Smooth muscle cell (in vitro differentiated cells): ENCODE measurements around the gene PNKD. TPM values are rescaled to one million over a fixed set of nuclear protein-coding genes. Genes with fewer than 3 reads are reported as not detected.

Experiments used
- DNase-seq: peaks from one replicate; lab custom pipeline; 2025; ENCODE audit not compliant: unreplicated experiment; lab: John Stamatoyannopoulos, UW
- H2AFZ ChIP-seq: fragments of 200-600 bp; sonication (generic); 2 replicates; pipeline ENCODE4 v1.6.0; 2016; ENCODE audit warnings: antibody characterized with exemption, low read depth, mild to moderate bottlenecking
- H3F3A ChIP-seq: fragments of 200-600 bp; sonication (generic); 2 replicates; pipeline ENCODE4 v1.6.0; 2017; ENCODE audit warnings: antibody characterized with exemption, low read depth
- H3K27ac ChIP-seq: fragments of 200-600 bp; sonication (generic); 2 replicates; pipeline ENCODE4 v1.5.1; 2016; ENCODE audit warnings: low read depth, mild to moderate bottlenecking
- H3K27me3 ChIP-seq: fragments of 200-600 bp; sonication (generic); 2 replicates; pipeline ENCODE4 v1.6.1; 2016; ENCODE audit warnings: low read depth, mild to moderate bottlenecking
- H3K36me3 ChIP-seq: fragments of 200-600 bp; sonication (generic); 2 replicates; pipeline ENCODE4 v1.5.1; 2016; ENCODE audit warnings: low read depth
- H3K4me1 ChIP-seq: fragments of 200-600 bp; sonication (generic); 2 replicates; pipeline ENCODE4 v1.5.1; 2016; ENCODE audit warnings: low read depth
- H3K4me2 ChIP-seq: fragments of 200-600 bp; sonication (generic); 2 replicates; pipeline ENCODE4 v1.6.0; 2016; ENCODE audit warnings: mild to moderate bottlenecking
- H3K4me3 ChIP-seq: fragments of 200-600 bp; sonication (generic); 2 replicates; pipeline ENCODE4 v1.5.1; 2016; ENCODE audit warnings: mild to moderate bottlenecking
- H3K79me2 ChIP-seq: fragments of 200-600 bp; sonication (generic); 2 replicates; pipeline ENCODE4 v1.6.0; 2016; ENCODE audit warnings: low read depth, mild to moderate bottlenecking
- H3K9ac ChIP-seq: fragments of 200-600 bp; sonication (generic); 2 replicates; pipeline ENCODE4 v1.6.0; 2016; ENCODE audit warnings: low read depth
- H3K9me3 ChIP-seq: fragments of 200-600 bp; sonication (generic); replicated peaks from 2 replicates; pipeline ENCODE4 v1.5.1; 2016; ENCODE audit warnings: low read depth
- H4K20me1 ChIP-seq: fragments of 200-600 bp; sonication (generic); 2 replicates; pipeline ENCODE4 v1.6.0; 2016; ENCODE audit warnings: low read depth
- WGBS: methylation state at CpG from one replicate; pipeline ENCODE4 v1.1.7; 2016; ENCODE audit warnings: low lambda C conversion rate; 5-methylcytosine and 5-hydroxymethylcytosine counted together
- polyA plus RNA-seq: library from polyadenylated mRNA; unstranded; fragments of >200 nt; fragmentation: Nextera tagmentation; extraction: Ambion mirVana; gene quantifications from 2 replicates; pipeline ENCODE4 v1.2.1, GENCODE V29; 2016
- total RNA-seq: library from RNA; depleted of rRNA; stranded (reverse); fragments of >200 nt; gene quantifications from 2 replicates; pipeline ENCODE4 v1.2.3, GENCODE V29; 2014
- TF ChIP-seq, protein P1 (sequence below): fragments of 200-600 bp; sonication (generic); IDR thresholded peaks from 2 replicates; pipeline ENCODE4 v1.5.1; 2017; ENCODE audit warnings: borderline replicate concordance, mild to moderate bottlenecking, antibody characterized with exemption; ENCODE audit not compliant: insufficient read depth, poor library complexity, severe bottlenecking

The PNKD gene
- total and polyA plus RNA-seq, 2 experiments from 2014 or later, result 42.0 to 126 TPM

DNA sequence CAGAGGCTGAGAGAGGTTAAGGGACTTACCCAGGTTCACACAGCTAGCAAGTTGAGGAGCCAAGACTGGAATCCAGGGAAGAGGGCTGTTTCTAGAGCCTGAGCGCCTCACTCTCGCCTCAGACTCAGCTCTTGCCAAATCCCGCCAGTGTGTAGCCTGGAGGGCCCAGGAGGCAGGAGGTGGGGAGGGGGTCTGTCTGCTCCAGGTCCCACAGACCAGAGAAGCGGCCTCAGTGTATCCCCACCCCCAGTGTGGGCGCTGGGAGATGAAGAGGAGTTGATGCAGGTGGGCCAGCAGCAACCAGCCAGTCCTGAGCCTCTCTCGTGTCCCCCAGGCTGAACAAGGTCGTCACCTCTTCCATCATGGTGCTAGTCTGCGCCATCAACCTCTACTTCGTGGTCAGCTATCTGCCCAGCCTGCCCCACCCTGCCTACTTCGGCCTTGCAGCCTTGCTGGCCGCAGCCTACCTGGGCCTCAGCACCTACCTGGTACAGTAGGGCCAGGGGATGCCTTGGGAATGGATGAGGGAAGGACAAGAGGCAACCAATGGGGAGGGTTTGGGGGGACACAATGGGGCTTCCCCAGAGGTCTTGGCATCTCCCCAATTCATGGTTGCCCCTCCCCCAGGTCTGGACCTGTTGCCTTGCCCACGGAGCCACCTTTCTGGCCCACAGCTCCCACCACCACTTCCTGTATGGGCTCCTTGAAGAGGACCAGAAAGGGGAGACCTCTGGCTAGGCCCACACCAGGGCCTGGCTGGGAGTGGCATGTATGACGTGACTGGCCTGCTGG lies 124.2 kb downstream of the PNKD start:
- no peak overlapping the region for H3K4me3 ChIP-seq
- no peak overlapping the region for H3K27ac ChIP-seq
- no peaks in the 10 kb centered on the region for H3K9me3 ChIP-seq
- no peaks in the 10 kb centered on the region for H4K20me1 ChIP-seq
- DNase-seq, result no peak
- no peaks in the 10 kb centered on the region for H3K4me1 ChIP-seq
- H3K79me2 ChIP-seq, result peaks cover 5% of the 10 kb centered on the region
- TF ChIP-seq, protein P1, sequence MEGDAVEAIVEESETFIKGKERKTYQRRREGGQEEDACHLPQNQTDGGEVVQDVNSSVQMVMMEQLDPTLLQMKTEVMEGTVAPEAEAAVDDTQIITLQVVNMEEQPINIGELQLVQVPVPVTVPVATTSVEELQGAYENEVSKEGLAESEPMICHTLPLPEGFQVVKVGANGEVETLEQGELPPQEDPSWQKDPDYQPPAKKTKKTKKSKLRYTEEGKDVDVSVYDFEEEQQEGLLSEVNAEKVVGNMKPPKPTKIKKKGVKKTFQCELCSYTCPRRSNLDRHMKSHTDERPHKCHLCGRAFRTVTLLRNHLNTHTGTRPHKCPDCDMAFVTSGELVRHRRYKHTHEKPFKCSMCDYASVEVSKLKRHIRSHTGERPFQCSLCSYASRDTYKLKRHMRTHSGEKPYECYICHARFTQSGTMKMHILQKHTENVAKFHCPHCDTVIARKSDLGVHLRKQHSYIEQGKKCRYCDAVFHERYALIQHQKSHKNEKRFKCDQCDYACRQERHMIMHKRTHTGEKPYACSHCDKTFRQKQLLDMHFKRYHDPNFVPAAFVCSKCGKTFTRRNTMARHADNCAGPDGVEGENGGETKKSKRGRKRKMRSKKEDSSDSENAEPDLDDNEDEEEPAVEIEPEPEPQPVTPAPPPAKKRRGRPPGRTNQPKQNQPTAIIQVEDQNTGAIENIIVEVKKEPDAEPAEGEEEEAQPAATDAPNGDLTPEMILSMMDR, result no peak
- peaks cover 19% of the 10 kb centered on the region for H3F3A ChIP-seq
- H2AFZ ChIP-seq, result no peak overlapping the region
- no peaks in the 10 kb centered on the region for H3K36me3 ChIP-seq
- H3K27me3 ChIP-seq, result no peaks in the 10 kb centered on the region
- 93% methylated on average over 13 of the region's 13 CpGs for WGBS
- no peak overlapping the region for H3K4me2 ChIP-seq
- H3K9ac ChIP-seq, result no peak overlapping the region

DNA sequence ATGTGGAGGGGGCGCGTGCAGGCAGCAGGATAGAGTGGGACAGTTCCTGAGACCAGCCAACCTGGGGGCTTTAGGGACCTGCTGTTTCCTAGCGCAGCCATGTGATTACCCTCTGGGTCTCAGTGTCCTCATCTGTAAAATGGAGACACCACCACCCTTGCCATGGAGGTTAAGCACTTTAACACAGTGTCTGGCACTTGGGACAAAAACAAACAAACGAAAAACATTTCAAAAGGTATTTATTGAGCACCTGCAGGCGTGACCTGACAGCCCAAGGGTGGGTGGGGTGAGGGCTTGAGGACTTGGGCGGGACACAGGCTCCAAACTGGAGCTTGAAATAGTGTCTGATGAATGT lies 124.7 kb downstream of the PNKD start:
- TF ChIP-seq, protein P1, result no peak
- H3K4me3 ChIP-seq, result no peak overlapping the region
- DNase-seq, result no peak
- no peaks in the 10 kb centered on the region for H3K4me1 ChIP-seq
- no peaks in the 10 kb centered on the region for H3K9me3 ChIP-seq
- no peak overlapping the region for H3K4me2 ChIP-seq
- no peak overlapping the region for H2AFZ ChIP-seq
- 84% methylated on average over 6 of the region's 6 CpGs for WGBS
- H3K27ac ChIP-seq, result no peak overlapping the region
- peaks cover 19% of the 10 kb centered on the region for H3F3A ChIP-seq
- H3K36me3 ChIP-seq, result no peaks in the 10 kb centered on the region
- H3K27me3 ChIP-seq, result no peaks in the 10 kb centered on the region
- peaks cover 9% of the 10 kb centered on the region for H3K79me2 ChIP-seq
- H4K20me1 ChIP-seq, result no peaks in the 10 kb centered on the region
- H3K9ac ChIP-seq, result no peak overlapping the region

DNA sequence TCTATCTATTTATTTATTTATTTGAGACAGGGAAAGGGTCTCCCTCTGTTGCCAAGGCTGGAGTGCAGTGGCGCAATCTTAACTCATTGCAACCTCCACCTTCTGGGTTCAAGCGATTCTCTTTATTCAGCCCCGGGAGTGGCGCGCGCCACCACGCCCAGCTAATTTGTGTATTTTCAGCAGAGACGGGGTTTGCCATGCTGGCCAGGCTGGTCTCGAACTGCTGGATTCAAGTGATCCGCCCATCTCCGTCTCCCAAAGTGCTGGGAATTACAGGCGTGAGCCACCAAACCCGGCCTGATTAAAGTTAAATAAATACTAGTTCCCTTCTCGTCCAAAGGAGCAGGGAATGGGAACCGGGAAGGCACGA lies 125.1 kb downstream of the PNKD start:
- no peaks in the 10 kb centered on the region for H3K27me3 ChIP-seq
- H3K79me2 ChIP-seq, result peaks cover 12% of the 10 kb centered on the region
- peak overlapping the region; percentile 95 for H3K4me3 ChIP-seq
- H3F3A ChIP-seq, result peaks cover 22% of the 10 kb centered on the region
- no peaks in the 10 kb centered on the region for H3K36me3 ChIP-seq
- H3K9me3 ChIP-seq, result no peaks in the 10 kb centered on the region
- no peak overlapping the region for H2AFZ ChIP-seq
- no peak overlapping the region for H3K9ac ChIP-seq
- TF ChIP-seq, protein P1, result no peak
- DNase-seq, result no peak
- peak overlapping the region; percentile 98 for H3K27ac ChIP-seq
- no peaks in the 10 kb centered on the region for H4K20me1 ChIP-seq
- peak overlapping the region; percentile 99 for H3K4me2 ChIP-seq
- 25% methylated on average over 16 of the region's 16 CpGs for WGBS
- H3K4me1 ChIP-seq, result no peaks in the 10 kb centered on the region
